22Rv1 (cell line): ENCODE measurements around the gene TNXB.
"Not testable (repeated sequence)": the region's sequence is repeated elsewhere in the genome, so short reads cannot be mapped to it uniquely, and the experiment has no call there.

Experiments
- ZFX ChIP-seq: fragments of 450-650 bp; IDR thresholded peaks from 2 replicates; pipeline ENCODE4 v1.6.1; 2017; ENCODE audit warnings: antibody characterized with exemption, borderline replicate concordance
- TF ChIP-seq, protein P1 (sequence below): fragments of 450-650 bp; IDR thresholded peaks from 2 replicates; pipeline ENCODE4 v1.5.1; 2017; ENCODE audit warnings: mild to moderate bottlenecking

DNA sequence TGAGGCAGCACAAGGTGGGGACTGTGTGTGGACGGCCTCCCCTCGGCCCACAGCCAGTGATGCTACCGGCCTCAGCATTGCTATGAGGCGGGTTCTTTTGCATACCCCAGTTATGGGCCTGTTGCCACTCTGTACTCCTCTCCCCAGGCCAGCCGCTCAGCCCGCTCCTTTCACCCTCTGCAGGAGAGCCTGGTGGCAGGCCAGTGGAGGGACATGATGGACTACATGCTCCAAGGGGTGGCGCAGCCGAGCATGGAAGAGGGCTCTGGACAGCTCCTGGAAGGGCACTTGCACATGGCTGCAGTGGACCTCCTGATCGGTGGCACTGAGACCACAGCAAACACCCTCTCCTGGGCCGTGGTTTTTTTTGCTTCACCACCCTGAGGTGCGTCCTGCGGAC, 102.1 kb downstream of the TNXB start:
- TF ChIP-seq, protein P1, sequence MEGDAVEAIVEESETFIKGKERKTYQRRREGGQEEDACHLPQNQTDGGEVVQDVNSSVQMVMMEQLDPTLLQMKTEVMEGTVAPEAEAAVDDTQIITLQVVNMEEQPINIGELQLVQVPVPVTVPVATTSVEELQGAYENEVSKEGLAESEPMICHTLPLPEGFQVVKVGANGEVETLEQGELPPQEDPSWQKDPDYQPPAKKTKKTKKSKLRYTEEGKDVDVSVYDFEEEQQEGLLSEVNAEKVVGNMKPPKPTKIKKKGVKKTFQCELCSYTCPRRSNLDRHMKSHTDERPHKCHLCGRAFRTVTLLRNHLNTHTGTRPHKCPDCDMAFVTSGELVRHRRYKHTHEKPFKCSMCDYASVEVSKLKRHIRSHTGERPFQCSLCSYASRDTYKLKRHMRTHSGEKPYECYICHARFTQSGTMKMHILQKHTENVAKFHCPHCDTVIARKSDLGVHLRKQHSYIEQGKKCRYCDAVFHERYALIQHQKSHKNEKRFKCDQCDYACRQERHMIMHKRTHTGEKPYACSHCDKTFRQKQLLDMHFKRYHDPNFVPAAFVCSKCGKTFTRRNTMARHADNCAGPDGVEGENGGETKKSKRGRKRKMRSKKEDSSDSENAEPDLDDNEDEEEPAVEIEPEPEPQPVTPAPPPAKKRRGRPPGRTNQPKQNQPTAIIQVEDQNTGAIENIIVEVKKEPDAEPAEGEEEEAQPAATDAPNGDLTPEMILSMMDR = not testable (repeated sequence)
- not testable (repeated sequence) for TF ChIP-seq ZFX
